NT2/D1 (cell line): ENCODE results near the gene METTL15.

Experiments
- YY1 ChIP-seq: IDR thresholded peaks from 2 replicates; pipeline ENCODE4 v1.6.1; 2011; ENCODE audit not compliant: insufficient read length, insufficient read depth
- ZNF274 ChIP-seq: IDR thresholded peaks from 2 replicates; pipeline ENCODE4 v1.6.1; 2011; ENCODE audit warnings: mild to moderate bottlenecking, low read depth, low read length

GRCh38 chr11:28117712-28118111, 9.5 kb downstream of the METTL15 start:
- no peak for TF ChIP-seq YY1
- TF ChIP-seq ZNF274 = no peak
